Cerebellar cortex (tissue), 1 donor: ENCODE data around the gene TMF1.

Source experiments
- DNase-seq: peaks from one replicate; pipeline ENCODE4 v3.0.0-alpha.2; 2015; ENCODE audit warnings: low spot score

Gene TMF1

DNA sequence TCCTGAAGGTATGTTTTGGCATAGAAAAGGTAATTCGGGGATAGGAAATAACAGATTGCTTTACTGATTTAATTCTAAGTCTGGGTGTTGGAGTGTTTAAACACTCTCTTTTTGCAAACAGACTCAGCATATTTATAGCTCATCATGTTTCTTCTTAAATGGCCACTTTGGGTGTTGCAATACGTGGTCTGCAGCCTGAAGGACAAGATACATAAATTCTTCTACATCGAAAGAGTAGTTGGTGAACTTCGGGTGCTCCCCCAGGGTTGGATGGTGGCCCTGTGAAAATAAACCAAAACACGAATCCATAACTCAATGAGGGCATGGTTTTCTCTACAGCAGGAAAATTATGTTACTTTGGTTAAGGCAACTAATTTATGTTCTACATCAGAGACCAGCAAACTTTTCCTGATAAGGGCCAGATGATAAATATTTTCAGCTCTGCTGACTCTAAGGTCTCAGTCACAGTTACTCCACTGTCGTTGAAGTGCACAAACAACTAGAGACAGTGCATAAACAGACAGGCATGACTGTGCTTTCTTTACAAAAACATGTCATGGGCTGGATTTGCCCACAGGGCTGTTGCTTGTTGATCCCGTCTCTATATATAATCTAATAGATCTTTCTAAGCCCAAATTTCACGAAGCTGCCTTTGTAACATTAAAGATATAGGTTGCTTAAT, 74.5 kb downstream of the TMF1 start:
- no peak for DNase-seq

DNA sequence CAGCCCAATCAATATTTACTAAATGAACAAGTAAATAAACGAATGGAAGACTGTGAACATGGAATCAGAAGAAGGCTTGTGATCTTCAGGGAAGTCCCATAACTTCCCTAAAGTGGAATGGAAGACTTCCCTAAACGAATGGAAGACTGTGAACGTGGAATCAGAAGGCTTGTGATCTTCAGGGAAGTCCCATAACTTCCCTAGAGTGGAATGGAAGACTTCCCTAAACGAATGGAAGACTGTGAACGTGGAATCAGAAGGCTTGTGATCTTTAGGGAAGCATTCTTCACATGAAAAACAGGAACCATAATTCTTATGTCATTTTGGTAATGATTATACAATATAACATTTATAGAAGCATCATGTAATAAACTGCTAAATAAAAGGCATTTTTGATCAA, 77.4 kb downstream of the TMF1 start:
- no peak for DNase-seq

DNA sequence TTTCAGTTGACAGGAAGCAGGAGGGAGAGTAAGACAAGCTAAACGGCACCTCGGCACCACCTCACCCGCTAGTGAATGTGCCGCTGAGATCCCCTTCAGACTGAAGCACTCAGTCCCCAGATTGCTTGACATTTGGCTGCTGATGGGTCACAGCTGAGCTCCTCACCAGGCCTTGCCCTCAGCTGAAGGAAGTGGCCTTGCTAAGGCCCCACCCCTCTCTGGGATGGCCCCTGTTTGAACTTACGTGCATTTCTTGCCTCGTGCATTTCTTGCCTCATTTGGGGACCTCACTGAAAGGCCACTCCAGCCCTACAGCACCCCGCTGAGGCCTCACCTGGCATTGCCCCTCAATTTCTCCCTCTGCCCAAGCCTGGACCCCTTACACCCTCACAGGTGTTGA, 78.5 kb downstream of the TMF1 start:
- no peak for DNase-seq

DNA sequence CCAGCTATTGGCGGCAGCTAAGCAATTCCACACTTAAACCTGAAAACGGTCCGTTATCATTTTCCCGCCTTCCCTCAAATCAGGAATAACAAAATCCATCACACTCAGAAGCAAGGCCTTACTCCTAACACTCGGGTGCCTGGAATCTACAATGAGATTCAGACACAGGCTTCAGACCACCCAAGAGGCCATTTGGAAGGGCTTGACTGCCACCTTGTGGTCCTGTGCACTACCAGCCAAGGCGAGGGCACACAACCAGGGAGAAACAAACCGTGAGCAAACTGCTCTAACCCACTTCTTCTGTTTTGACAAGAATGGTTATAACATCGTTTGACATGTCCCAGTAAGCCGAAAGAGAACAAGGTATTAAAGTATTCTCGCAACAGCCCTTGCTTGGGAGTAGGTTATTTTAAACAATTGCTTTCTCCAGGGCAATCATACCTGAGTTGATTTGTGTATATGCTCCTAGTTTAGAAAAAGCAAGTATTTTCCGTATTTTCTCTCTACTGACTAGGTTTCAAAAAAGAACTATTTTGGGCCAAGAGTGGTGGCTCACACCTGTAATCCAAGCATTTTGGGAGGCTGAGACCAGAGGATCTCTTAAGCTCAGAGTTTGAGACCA, 79.7 kb downstream of the TMF1 start:
- peak; percentile 70 for DNase-seq
